Adipose tissue (tissue), 3 donors: ENCODE results near the gene ZNF362. TPM values are rescaled to one million over a fixed set of nuclear protein-coding genes. Genes with fewer than 3 reads are reported as not detected.
"Not testable (repeated sequence)": the region's sequence is repeated elsewhere in the genome, so short reads cannot be mapped to it uniquely, and the experiment has no call there.

Experiments
- H3K27ac ChIP-seq: one replicate; pipeline ENCODE4 v1.5.1; 2013; ENCODE audit warnings: low read depth, low read length
- WGBS, 3 donors: extraction: QIAGEN DNeasy Blood & Tissue Kit; methylation state at CpG; one replicate each; pipeline ENCODE4 v1.1.7; 2013; 5-methylcytosine and 5-hydroxymethylcytosine counted together
- polyA plus RNA-seq, 3 donors: library from polyadenylated mRNA; stranded (reverse); fragments of 200-250 nt; gene quantifications; one replicate each; pipeline ENCODE4 v1.2.3, GENCODE V29; 2013
- donor health status: healthy with polysubstance abuse.
- donor health status: Bipolar disorder and iron deficiency.
- donor health status: healthy.

ZNF362 gene
- polyA plus RNA-seq, 3 donors: 7.8 to 17.8 (median 14.4) TPM

DNA sequence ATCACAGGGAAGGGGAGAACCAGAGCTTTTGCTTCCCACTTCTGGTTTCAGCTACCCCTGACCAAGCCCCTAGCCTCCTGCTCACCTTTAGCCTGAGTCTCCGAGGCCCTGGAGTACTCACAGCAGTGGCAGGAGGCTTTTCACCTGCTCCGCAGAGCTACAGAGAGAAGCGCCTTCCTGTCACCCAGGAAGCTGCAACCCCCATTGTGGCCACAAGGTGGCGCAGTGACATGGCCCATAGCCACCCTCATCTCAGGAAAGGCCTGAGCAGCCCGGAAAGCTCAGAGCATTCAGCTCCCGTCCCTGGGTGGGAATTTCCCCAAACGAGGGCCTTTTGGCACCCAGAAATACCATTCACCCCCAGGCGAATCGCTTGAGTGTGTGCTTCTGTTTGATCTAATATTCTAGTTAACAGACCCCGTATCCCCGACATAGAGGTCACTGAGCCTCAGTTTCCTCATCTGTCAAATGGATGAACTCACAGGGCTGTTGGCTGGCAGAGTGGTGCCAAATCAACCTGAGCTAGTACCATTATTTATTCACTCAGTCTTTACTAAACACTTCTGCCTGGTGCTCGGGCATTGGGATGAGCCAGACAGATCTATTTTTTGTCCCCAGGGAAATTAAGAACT lies 39.3 kb downstream of the ZNF362 start:
- H3K27ac ChIP-seq: no peak overlapping the region
- WGBS, 3 donors: 37 to 44% (median 44%) methylated on average over 12 of the region's 12 CpGs

DNA sequence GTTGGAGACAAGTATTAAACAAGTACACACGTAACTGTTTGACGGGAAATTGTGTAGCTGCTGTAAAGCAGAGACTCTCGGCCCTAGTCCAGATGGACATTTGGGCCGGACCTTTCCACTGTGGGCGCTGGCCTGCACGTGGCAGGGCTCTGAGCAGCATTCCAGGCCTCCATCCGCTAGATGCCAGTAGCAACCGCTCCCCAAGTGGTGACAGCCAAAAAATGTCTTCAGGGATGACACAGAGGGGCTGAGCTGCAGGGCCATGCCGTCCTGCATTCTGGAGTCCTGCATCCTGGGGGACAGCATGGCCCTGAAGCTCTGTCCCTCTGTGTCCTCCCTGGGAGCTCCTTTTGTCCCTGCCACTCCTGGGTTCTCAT lies 39.8 kb downstream of the ZNF362 start:
- no peak overlapping the region for H3K27ac ChIP-seq
- 77 to 81% (median 78%) methylated on average over 9 of the region's 9 CpGs for WGBS, 3 donors

GRCh38 chr1:33296824-33297223 lies 40.5 kb downstream of the ZNF362 start:
- 71 to 98% (median 96%) methylated on average over 4 of the region's 4 CpGs for WGBS, 3 donors
- no peak overlapping the region for H3K27ac ChIP-seq

- WGBS, 3 donors: 84 to 92% (median 89%) methylated on average over 4 of the region's 4 CpGs
- no peak overlapping the region for H3K27ac ChIP-seq
Observed at GRCh38 chr1:33297911-33298622, 41.8 kb downstream of the ZNF362 start.

- WGBS, 3 donors: 71 to 79% (median 71%) methylated on average over 17 to 18 of the region's 18 CpGs
- H3K27ac ChIP-seq: no peak overlapping the region
Observed at GRCh38 chr1:33298623-33299277, 42.5 kb downstream of the ZNF362 start.

GRCh38 chr1:33299461-33300155 lies 43.3 kb downstream of the ZNF362 start:
- no peak overlapping the region for H3K27ac ChIP-seq
- WGBS, 3 donors: 91 to 95% (median 94%) methylated on average over 14 to 15 of the region's 15 CpGs

DNA sequence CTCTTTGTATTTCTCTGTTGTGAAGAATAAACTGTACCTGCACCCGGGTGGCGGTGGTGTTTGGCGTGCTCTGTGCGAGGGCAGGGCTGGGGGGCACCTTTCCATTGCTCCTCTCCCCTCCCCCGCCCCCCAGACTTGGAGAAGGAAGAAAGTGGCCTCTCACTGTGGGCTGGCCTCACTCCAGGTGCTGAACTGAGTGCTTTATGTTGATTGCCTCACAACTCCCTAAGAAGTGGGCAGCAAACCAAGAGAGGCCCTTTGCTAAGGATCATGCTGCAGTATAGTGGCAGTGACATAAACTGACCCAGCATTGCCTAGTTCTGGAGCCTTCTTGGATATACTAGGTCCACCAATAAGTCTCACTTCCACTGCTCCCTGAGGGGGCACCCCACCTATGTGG lies 44.4 kb downstream of the ZNF362 start:
- 49 to 85% (median 68%) methylated on average over 5 of the region's 5 CpGs for WGBS, 3 donors
- H3K27ac ChIP-seq: no peak overlapping the region

- WGBS, 3 donors: 69 to 82% (median 72%) methylated on average over 4 of the region's 4 CpGs
Observed at GRCh38 chr1:33301273-33301984, 45.1 kb downstream of the ZNF362 start.

DNA sequence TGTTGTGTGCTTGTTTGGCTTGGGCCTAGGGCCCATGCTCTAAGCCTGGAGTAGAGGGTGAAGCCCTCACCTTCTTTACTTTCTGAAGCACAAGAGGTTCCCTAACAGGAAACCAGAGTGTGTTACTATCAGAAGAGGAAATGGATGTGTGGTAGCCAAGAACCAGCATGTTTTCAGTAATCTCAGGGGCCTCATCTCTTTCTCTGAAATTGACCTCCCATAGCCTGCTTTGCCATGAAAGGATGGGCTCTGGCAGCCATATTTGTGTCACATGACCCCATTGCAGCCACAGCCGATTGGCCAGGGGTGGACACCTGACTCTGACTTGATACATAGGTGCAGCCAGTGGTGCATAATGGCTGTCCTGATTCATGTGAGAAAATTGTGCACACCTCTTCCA lies 46.0 kb downstream of the ZNF362 start:
- WGBS, 3 donors: 89 to 100% (median 95%) methylated on average over 1 of the region's 1 CpG
- no peak overlapping the region for H3K27ac ChIP-seq

More at GRCh38 chr1:33301273-33301984, 45.1 kb downstream of the ZNF362 start:
- no peak overlapping the region for H3K27ac ChIP-seq

- no peak overlapping the region for H3K27ac ChIP-seq
- WGBS, 3 donors: 82 to 96% (median 82%) methylated on average over 5 of the region's 5 CpGs
Observed at GRCh38 chr1:33305016-33305415, 48.7 kb downstream of the ZNF362 start.

GRCh38 chr1:33305816-33306652 lies 49.7 kb downstream of the ZNF362 start:
- no peak overlapping the region for H3K27ac ChIP-seq
- whole genome bisulfite sequencing, 3 donors: 50 to 69% (median 52%) methylated on average over 20 of the region's 20 CpGs

- 14 to 16% (median 15%) methylated on average over 99 to 113 of the region's 113 CpGs for WGBS, 3 donors
- H3K27ac ChIP-seq: no peak overlapping the region
Observed at GRCh38 chr1:33306653-33307493, 50.6 kb downstream of the ZNF362 start.

- no peak overlapping the region for H3K27ac ChIP-seq
- 88 to 94% (median 88%) methylated on average over 3 to 5 of the region's 5 CpGs for WGBS, 3 donors
Observed at GRCh38 chr1:33307494-33307864, 51.2 kb downstream of the ZNF362 start.

GRCh38 chr1:33309351-33309750 lies 53.1 kb downstream of the ZNF362 start:
- not testable (repeated sequence) for H3K27ac ChIP-seq
- WGBS, 3 donors: 92 to 98% (median 97%) methylated on average over 25 to 31 of the region's 32 CpGs

DNA sequence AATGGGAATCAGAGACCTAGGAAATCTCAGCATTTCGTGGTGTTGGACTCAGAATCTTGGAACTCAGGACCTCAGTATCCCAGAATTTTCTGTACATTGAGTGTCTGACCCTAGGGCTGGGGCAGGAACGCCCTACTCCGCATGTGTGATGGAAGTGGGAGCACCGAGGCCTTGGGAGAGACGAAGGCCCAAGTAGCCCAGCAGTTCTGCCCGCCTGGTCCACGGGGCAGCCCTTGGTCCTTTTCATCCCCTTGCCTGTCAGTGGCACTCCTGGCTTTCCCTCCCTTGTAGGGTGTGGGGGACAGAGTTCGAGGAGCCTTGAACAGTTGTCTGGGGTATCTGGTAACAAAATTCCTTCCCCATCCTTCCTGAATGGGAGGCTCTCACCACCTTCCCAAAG lies 54.4 kb downstream of the ZNF362 start:
- 68 to 94% (median 76%) methylated on average over 8 of the region's 8 CpGs for WGBS, 3 donors
- no peak overlapping the region for H3K27ac ChIP-seq

- 92 to 96% (median 93%) methylated on average over 7 of the region's 7 CpGs for WGBS, 3 donors
- H3K27ac ChIP-seq: no peak overlapping the region
Observed at GRCh38 chr1:33311706-33312412, 55.6 kb downstream of the ZNF362 start.
